Lung (tissue), 12 donors: ENCODE measurements around the gene CCL21. TPM values are rescaled to one million over a fixed set of nuclear protein-coding genes. Genes with fewer than 3 reads are reported as not detected.

Experiments
- ATAC-seq: fragments of 200-7000 bp; cut with Tn5 transposase; one replicate; pipeline ENCODE4 v1.9.1; 2020; ENCODE audit warnings: moderate number of reproducible peaks; ENCODE audit not compliant: insufficient read depth, low FRiP score
- DNase-seq, 3 donors: peaks; one replicate each; pipeline ENCODE4 v3.0.0-alpha.2; 2013 to 2017
- H3K27ac ChIP-seq, 2 donors: one replicate each; pipeline ENCODE4 v1.5.1; 2013; ENCODE audit warnings: mild to moderate bottlenecking in 2 of 2, moderate library complexity in 2 of 2, control low read depth in 1 of 2, inconsistent platforms in 1 of 2, low read depth in 1 of 2, low read length in 1 of 2
- H3K27me3 ChIP-seq, 3 donors: one replicate each; pipeline ENCODE4 v1.5.1; 2013; ENCODE audit warnings: low read length in 2 of 3; ENCODE audit not compliant: control insufficient read depth in 3 of 3, insufficient read depth in 3 of 3
- H3K36me3 ChIP-seq, 4 donors: one replicate each; pipeline ENCODE4 v1.5.1; 2013; ENCODE audit warnings: low read length in 4 of 4, mild to moderate bottlenecking in 1 of 4, moderate library complexity in 1 of 4; ENCODE audit not compliant: control insufficient read depth in 4 of 4, insufficient read depth in 4 of 4
- H3K4me1 ChIP-seq, 5 donors: one replicate each; pipeline ENCODE4 v1.5.1; 2013; ENCODE audit warnings: low read length in 5 of 5, mild to moderate bottlenecking in 2 of 5, moderate library complexity in 1 of 5; ENCODE audit not compliant: control insufficient read depth in 5 of 5, insufficient read depth in 5 of 5
- H3K4me3 ChIP-seq: one replicate; pipeline ENCODE4 v1.5.1; 2013; ENCODE audit warnings: mild to moderate bottlenecking, control low read depth, moderate library complexity
- H3K9ac ChIP-seq, 2 donors: one replicate each; pipeline ENCODE4 v1.5.1; 2013; ENCODE audit warnings: low read length in 2 of 2, control low read depth in 1 of 2; ENCODE audit not compliant: insufficient read depth in 1 of 2
- H3K9me3 ChIP-seq, 4 donors: one replicate each; pipeline ENCODE4 v1.5.1; 2013; ENCODE audit warnings: low read length in 3 of 4, mild to moderate bottlenecking in 1 of 4, moderate library complexity in 1 of 4; ENCODE audit not compliant: control insufficient read depth in 4 of 4, insufficient read depth in 3 of 4
- WGBS, 2 donors: extraction: QIAGEN DNeasy Blood & Tissue Kit; methylation state at CpG; one replicate each; pipeline ENCODE4 v1.1.7; 2013; 5-methylcytosine and 5-hydroxymethylcytosine counted together
- polyA plus RNA-seq, 2 donors: library from polyadenylated mRNA; stranded (reverse); fragments of 200-250 nt; gene quantifications; one replicate each; pipeline ENCODE4 v1.2.1, GENCODE V29; 2013
- total RNA-seq, 2 donors: library from RNA; depleted of rRNA in 1 of 2; stranded (reverse); fragments of >200 nt in 1 of 2; gene quantifications; one replicate each; pipeline ENCODE4 v1.2.1, GENCODE V29; 2014 to 2021
- TF ChIP-seq, protein P1 (sequence below): IDR thresholded peaks from 2 replicates; pipeline ENCODE4 v1.5.1; 2012; ENCODE audit warnings: mild to moderate bottlenecking; ENCODE audit errors: control extremely low read depth, extremely low read depth
- donor health status: control.
- donor health status: control.
- donor health status: Bipolar disorder and iron deficiency.
- donor health status: healthy.
- donor health status: DM: yes; HTN: yes; CAD: no.

The CCL21 gene
- total and polyA plus RNA-seq, 4 donors = 67.3 to 473 (median 181) TPM

DNA sequence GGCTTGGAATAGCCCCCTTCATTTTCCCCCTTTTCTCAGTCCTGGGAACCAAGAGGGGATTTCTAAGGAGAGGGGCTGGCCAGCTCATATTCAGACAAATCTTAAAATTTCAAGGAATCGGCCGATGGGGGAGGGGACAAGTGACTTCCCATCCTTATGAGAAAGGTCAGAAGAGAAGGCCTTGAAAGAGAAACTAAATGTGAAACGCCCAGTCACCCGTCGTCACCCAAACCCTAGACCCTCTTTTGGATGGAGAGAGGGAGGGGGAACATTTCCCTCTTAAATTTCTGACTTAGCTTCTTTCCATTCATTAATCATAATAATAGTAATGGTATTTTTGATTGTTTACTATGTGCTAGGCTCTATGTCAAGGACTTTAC, 18.0 kb downstream of the CCL21 start:
- DNase-seq (no peak), ATAC-seq (no peak)
- Histone ChIP-seq H3K9me3 (no peaks in the 10 kb centered on the region), H3K4me1 (peaks cover 0 to 4% (median 0%) of the 10 kb centered on the region in 5 donors), H3K9ac (no peak overlapping the region), H3K27ac (no peak overlapping the region), H3K4me3 (no peak overlapping the region), H3K36me3 (no peaks in the 10 kb centered on the region), H3K27me3 (no peaks in the 10 kb centered on the region)
- 65 to 70% methylated on average over 5 of the region's 5 CpGs for WGBS, 2 donors
- TF ChIP-seq, protein P1, sequence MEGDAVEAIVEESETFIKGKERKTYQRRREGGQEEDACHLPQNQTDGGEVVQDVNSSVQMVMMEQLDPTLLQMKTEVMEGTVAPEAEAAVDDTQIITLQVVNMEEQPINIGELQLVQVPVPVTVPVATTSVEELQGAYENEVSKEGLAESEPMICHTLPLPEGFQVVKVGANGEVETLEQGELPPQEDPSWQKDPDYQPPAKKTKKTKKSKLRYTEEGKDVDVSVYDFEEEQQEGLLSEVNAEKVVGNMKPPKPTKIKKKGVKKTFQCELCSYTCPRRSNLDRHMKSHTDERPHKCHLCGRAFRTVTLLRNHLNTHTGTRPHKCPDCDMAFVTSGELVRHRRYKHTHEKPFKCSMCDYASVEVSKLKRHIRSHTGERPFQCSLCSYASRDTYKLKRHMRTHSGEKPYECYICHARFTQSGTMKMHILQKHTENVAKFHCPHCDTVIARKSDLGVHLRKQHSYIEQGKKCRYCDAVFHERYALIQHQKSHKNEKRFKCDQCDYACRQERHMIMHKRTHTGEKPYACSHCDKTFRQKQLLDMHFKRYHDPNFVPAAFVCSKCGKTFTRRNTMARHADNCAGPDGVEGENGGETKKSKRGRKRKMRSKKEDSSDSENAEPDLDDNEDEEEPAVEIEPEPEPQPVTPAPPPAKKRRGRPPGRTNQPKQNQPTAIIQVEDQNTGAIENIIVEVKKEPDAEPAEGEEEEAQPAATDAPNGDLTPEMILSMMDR = no peak

DNA sequence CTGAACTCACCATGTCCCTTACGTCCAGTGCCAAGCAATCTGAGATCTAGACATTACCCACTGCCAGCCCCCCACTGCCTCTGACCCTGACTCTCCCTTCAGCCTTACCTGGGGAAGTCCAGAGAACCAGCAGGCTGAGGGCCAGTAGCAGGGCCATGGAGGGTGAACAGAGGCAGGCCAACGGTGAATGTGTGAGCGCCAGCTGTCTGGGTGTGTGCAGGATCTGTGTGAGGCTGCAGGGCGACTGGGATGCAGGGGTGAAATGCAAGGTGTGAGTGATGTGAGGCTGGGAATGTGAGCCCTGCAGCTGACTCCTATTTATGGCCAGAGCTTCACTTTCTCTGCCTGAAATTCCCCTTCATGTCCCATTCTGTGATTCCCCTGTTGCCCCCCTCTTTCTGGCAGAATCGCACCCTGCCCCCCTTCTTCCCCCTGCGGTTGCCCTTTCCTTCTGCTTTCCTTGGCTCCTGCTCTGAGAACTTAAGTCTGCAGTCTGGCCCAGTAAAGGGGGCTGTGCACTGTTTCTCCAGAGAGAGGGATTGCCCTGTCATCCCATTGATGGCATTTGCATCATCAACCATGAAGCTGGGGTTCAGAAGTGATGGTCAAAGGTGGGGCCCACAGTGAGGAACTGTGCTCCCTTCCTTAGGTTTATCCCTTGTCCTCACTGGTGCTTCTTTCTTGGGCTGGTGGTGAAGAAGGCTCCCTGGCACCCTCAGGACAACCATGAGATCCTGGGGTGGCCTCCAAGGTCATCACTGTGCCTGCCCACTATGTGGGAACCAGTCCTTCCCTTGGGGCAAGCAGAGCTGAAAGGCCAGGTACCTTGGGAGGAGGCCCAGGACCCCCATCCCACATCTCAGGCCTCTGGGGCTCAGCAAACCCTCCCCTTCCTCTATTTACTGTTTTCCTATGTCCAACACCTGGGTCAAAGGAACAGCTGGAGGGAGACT, 18.7 kb downstream of the CCL21 start, which contains the start of gene CCL19:
Gene CCL19 (minus strand): TSS at position 294 of the 953 bp plus-strand sequence. CDS start 137 bp downstream, at position 157.
- no peak within 1 kb of the TSS for H3K27ac ChIP-seq
- no peaks in the 10 kb centered on the region for H3K27me3 ChIP-seq
- no peaks in the 10 kb centered on the region for H3K36me3 ChIP-seq
- peaks cover 0 to 4% (median 0%) of the 10 kb centered on the region in 5 donors for H3K4me1 ChIP-seq
- no peak within 1 kb of the TSS for H3K9ac ChIP-seq
- DNase-seq = peak in 1 of 3 donors; percentile 26
- 42 to 56% methylated on average over 6 of the region's 6 CpGs for WGBS, 2 donors
- TF ChIP-seq, protein P1 = no peak
- peak; percentile 32 for ATAC-seq
- H3K4me3 ChIP-seq = no peak within 1 kb of the TSS
- H3K9me3 ChIP-seq = no peaks in the 10 kb centered on the region

DNA sequence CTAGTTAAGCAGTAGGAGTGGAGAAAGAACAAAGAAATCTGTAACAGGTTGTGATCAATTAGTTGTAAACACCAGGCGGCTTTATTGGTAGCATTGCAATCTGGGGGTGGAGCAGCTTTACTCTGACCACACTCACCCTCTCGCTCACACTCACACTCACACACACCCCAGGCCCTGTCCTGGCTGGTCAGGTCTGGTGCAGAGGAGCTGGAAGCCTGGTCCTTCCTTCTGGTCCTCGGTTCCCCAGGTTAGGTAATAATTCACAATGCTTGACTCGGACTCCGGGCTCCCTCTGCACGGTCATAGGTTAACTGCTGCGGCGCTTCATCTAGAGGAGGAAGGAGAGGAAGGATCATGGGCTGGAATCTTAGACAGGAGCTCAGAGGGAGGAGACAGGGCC, 20.4 kb downstream of the CCL21 start:
- Histone ChIP-seq H3K36me3 (no peaks in the 10 kb centered on the region), H3K27ac (no peak overlapping the region), H3K27me3 (no peaks in the 10 kb centered on the region), H3K4me1 (peaks cover 0 to 4% (median 0%) of the 10 kb centered on the region in 5 donors), H3K9ac (no peak overlapping the region), H3K4me3 (no peak overlapping the region), H3K9me3 (no peaks in the 10 kb centered on the region)
- DNase-seq = peak in 1 of 3 donors; percentile 2
- TF ChIP-seq, protein P1 = no peak
- WGBS, 2 donors = 85 to 88% methylated on average over 8 of the region's 8 CpGs
- ATAC-seq = no peak
